ENCODE results near the gene TIMM50. TPM values are rescaled to one million over a fixed set of nuclear protein-coding genes. Genes with fewer than 3 reads are reported as not detected.
A peak's percentile ranks its signal among the peaks of the same experiment; 100 is the strongest.

TIMM50 gene
- polyA plus RNA-seq, 3 donors = 67.3 to 77.8 (median 75.1) TPM

DNA sequence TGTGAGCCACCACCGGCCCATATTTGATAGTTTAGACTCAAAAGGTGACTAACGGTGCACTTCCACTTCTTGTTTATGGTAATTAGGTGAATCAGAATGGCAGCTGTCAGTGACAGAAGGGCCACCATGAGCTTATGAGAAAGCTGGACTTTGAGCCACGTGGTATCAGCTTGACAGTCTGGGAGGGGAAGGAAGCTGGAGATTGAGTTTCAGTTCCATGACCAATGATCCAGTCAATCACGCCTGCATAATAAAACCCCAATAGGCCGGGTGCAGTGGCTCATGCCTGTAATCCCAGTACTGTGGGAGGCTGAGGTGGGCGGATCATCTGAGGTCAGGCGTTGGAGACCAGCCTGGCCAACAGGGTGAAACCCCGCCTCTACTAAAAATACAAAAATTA lies 43.9 kb downstream of the TIMM50 start:
- DNase-seq (ENCODE audit: low read depth in 3 of 3, low spot score in 2 of 3) = no peak

DNA sequence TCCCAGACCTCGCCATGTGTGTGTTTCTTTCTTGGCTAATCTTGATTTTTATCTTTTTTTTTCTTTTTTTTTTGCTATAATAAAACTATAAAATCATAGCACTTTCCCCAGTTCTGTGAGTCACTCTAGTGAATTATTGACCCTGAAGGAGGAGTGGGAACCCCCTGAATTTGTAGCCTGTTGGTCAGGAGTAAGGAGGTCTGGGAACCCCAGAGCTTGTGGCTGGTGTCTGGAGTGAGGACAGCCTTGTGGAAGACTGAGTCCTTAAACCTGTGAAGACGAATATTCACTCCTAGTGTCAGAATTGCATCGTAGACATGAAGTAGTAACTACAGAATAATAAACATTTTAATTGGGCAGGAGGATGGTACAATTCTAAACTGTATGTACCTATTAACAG lies 44.6 kb downstream of the TIMM50 start:
- DNase-seq (ENCODE audit: low read depth in 3 of 3, low spot score in 2 of 3) = no peak

DNA sequence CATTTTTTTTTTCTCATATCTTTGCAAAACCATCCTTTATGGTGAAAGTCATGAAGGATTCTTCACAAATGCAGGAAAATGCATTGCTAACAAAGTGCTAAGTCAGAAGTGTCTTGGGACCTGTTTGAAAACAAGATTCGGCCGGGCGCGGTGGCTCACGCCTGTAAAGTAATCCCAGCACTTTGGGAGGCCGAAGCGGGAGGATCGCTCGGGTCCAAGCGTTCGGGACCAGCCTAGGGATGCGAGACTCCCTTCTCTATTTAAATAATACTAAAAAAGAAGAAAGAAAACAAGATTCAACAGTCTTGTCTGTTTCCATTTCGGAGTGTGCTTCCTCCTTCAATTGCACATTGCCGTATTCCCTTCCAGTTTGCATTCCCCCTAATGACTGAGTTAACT lies 51.2 kb downstream of the TIMM50 start:
- no peak for DNase-seq (ENCODE audit: low read depth in 3 of 3, low spot score in 2 of 3)

DNA sequence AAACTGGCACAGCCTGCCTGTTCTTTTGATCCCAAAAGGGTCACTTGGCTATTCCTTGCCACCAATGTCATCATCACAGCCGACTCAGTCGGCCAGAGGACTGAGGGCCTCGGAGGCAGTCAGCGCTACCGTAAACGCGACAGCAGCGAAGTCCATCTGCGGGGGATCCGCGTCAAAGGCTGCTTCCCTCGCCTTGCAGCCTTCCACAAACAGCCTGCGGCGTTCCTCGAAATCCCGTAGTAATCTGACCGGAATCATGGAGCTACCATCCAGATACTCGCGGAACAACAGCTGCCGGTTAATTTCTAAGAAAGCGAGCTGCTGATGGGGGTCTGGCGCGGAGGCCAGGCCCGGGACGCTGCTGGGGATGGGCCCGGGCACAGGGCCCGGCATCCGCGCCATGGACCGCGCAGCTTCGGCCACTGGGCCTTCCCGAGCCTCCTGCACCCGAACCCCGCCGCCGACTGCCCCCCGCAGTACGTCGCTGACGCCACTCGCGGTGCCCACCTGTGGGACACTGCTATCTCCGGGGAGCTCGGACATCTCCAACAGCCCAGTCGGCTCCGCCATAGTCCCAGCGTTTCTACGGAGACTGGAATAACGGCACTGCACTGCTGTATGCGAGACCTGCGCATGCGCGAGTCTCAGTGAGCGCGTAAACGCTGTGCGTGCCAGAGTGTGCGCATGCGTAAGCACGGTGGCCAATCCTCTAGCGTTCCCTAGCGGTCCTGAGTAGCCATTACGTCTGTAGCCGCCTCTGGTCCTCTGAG lies 51.8 kb downstream of the TIMM50 start, which contains the start of gene EID2B:
Gene EID2B, minus strand, starts transcription at position 620 of the 770 bp plus-strand sequence. Its CDS starts 50 bp downstream, at position 570.
- DNase-seq (ENCODE audit: low read depth in 3 of 3, low spot score in 2 of 3) = peak; percentile 95 to 99 (median 95)

DNA sequence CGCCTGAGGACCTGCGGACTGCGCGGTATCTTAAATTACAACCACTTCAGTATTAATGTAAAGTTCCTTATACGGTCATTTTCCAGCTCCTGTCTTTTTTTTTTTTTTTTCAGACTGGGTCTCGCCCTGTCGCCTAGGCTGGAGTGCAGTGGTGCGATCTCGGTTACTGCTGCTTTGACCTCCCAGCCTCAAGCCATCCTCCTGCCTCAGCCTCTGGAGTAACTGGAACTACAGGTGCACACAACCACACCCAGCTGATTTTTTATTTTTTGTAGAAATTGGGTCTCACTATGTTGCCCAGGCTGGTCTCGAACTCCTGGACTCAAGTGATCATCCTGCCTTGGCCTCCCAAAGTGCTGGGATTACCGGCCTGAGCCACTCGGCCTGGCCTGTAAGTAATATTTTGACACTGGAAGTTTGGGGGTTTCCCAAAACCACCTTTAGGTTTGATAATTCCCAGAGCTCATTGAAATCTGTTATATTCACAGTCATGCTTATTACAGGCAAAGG lies 52.4 kb downstream of the TIMM50 start:
- DNase-seq (ENCODE audit: low read depth in 3 of 3, low spot score in 2 of 3) = no peak

DNA sequence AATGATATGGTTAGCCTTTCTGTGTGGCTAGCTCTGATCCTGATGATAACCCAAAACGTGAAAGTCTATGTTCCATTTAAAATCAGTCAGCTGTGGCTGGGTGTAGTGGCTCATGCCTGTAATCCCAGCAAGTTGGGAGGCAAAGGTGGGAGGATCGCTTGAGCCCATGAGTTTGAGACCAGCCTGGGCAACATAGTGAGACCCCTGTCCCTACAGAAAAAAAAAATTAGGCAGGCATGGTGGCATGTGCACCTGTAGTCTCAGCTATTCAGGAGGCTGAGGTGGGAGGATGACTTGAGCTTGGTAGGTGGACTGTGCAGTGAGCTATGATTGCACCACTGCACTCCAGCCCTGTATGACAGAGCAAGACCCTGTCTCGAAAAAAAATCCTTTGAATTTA lies 53.2 kb downstream of the TIMM50 start:
- no peak for DNase-seq (ENCODE audit: low read depth in 3 of 3, low spot score in 2 of 3)

DNA sequence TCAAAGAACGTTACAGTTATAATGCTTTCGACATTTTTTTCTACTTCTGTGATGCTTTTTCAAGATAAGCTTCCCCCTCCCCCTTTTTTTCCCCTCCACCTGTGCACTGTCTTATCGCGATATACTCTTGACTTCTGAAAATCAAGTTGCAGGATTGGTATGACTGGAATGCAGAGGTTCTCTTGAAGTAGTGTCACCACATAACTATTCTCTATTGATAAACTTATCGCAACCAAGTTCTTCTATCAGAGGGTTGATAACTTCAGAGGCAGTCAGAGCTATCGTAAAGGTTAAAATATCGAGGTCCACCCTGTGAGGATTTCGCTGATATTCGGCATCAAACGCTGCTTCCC lies 58.5 kb downstream of the TIMM50 start:
- no peak for DNase-seq (ENCODE audit: low read depth in 3 of 3, low spot score in 2 of 3)

DNA sequence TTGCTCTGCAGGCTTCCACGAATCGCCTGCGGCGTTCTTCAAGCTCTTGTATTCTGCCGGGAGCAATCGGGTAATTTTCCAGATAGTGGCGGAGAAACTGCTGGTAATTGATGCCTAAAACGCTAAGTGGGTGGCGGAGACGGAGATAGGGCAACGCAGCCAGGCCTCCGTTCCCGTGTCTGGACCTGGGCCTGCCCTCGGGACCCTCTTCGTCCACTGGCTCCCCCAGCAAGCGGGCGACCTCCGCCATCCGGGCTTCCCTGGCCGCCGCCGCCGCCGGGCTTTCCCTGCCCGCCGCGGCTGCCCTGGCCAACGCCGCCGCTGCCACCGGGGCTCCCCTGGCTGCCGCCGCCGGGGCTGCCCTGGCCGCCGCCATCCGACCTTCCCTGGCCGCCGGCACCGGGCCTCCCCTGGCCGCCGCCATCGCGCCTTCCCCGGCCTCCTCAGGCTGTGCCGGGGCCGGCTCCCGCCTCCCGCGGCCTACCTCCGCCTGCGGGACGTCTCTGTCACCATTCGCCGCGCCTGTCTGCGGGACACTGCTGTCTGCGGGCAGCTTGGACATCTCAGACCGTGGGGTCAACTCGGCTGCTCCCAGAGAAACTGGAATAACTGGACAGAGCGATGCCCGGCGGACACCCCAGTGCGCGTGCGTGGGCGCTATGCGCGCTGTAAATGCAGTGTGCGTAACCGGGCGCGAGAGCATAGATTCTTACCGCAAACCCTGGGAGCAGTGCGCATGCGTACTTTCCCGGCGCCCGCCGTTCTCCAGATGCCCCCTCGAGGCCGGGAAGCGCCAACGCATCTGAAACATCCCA lies 59.1 kb downstream of the TIMM50 start, which contains the start of gene EID2:
Gene EID2, minus strand, starts transcription at position 644 of the 815 bp plus-strand sequence. Its CDS starts 82 bp downstream, at position 562.
- DNase-seq (ENCODE audit: low read depth in 3 of 3, low spot score in 2 of 3) = peak; percentile 87 to 94 (median 88)

DNA sequence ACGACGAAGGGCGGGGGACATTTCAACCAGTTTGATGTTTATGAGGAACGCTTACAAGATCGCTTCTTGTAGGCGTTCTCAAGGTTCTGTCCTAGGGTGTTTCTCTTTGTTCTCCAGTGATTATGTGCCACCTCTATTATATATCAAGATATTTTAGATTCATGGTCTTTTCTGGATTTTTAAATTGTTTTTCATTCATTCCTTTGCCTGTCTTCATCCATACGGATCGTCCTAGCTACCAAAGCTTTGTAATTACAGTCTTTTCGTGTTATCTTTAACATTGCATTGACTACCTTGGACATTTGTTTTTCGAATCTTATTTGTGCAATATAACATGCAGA lies 59.7 kb downstream of the TIMM50 start:
- no peak for DNase-seq (ENCODE audit: low read depth in 3 of 3, low spot score in 2 of 3)

Other genes with a start within 250 kb of the TIMM50 start
- gene IFNL3, start 235.8 kb upstream of the TIMM50 start, polyA plus RNA-seq (ENCODE audit: insufficient read length in 3 of 3) = not detected
- gene IFNL4, start 232.0 kb upstream of the TIMM50 start, polyA plus RNA-seq (ENCODE audit: insufficient read length in 3 of 3) = not detected
- not detected for gene IFNL2, start 212.4 kb upstream of the TIMM50 start, polyA plus RNA-seq (ENCODE audit: insufficient read length in 3 of 3)
- not detected for gene IFNL1, start 184.4 kb upstream of the TIMM50 start, polyA plus RNA-seq (ENCODE audit: insufficient read length in 3 of 3)
- gene LRFN1, start 160.0 kb upstream of the TIMM50 start, polyA plus RNA-seq (ENCODE audit: insufficient read length in 3 of 3) = 1 to 10 TPM in 2 of 3 donors, under 1 TPM in 1; 0.80 to 1.1 (median 1.1) TPM
- 10 to 100 TPM; 28.3 to 31.4 (median 28.6) TPM for gene GMFG, start 144.8 kb upstream of the TIMM50 start, polyA plus RNA-seq (ENCODE audit: insufficient read length in 3 of 3)
- gene SAMD4B, start 138.4 kb upstream of the TIMM50 start, polyA plus RNA-seq (ENCODE audit: insufficient read length in 3 of 3) = 100 to 1,000 TPM in 1 of 3 donors, 10 to 100 TPM in 2; 85.3 to 101 (median 91.6) TPM
- gene PAF1, start 89.7 kb upstream of the TIMM50 start, polyA plus RNA-seq (ENCODE audit: insufficient read length in 3 of 3) = 10 to 100 TPM; 73.5 to 73.8 (median 73.6) TPM
- 10 to 100 TPM; 38.8 to 41.8 (median 39.4) TPM for gene MED29, start 89.5 kb upstream of the TIMM50 start, polyA plus RNA-seq (ENCODE audit: insufficient read length in 3 of 3)
- gene ZFP36, start 74.0 kb upstream of the TIMM50 start, polyA plus RNA-seq (ENCODE audit: insufficient read length in 3 of 3) = 10 to 100 TPM; 15.4 to 59.7 (median 26.1) TPM
- 10 to 100 TPM; 53.2 to 68.0 (median 59.0) TPM for gene PLEKHG2, start 68.2 kb upstream of the TIMM50 start, polyA plus RNA-seq (ENCODE audit: insufficient read length in 3 of 3)
- gene RPS16, start 44.9 kb upstream of the TIMM50 start, polyA plus RNA-seq (ENCODE audit: insufficient read length in 3 of 3) = 1,000 to 10,000 TPM; 1,117 to 1,257 (median 1,239) TPM
- 100 to 1,000 TPM; 127 to 145 (median 141) TPM for gene SUPT5H, start 35.3 kb upstream of the TIMM50 start, polyA plus RNA-seq (ENCODE audit: insufficient read length in 3 of 3)
- under 1 TPM; 0.29 to 0.61 (median 0.55) TPM for gene DLL3, start 18.1 kb downstream of the TIMM50 start, polyA plus RNA-seq (ENCODE audit: insufficient read length in 3 of 3)
- 1 to 10 TPM; 3.6 to 7.6 (median 3.8) TPM for gene SELENOV, start 34.3 kb downstream of the TIMM50 start, polyA plus RNA-seq (ENCODE audit: insufficient read length in 3 of 3)
- 1 to 10 TPM; 3.3 to 4.2 (median 4.0) TPM for gene EID2B, start 52.0 kb downstream of the TIMM50 start, polyA plus RNA-seq (ENCODE audit: insufficient read length in 3 of 3)
- 10 to 100 TPM; 23.2 to 24.3 (median 24.3) TPM for gene EID2, start 59.3 kb downstream of the TIMM50 start, polyA plus RNA-seq (ENCODE audit: insufficient read length in 3 of 3)
- not detected for gene LGALS13, start 121.7 kb downstream of the TIMM50 start, polyA plus RNA-seq (ENCODE audit: insufficient read length in 3 of 3)
- gene LGALS16, start 175.1 kb downstream of the TIMM50 start, polyA plus RNA-seq (ENCODE audit: insufficient read length in 3 of 3) = not detected
- not detected for gene LGALS14, start 223.6 kb downstream of the TIMM50 start, polyA plus RNA-seq (ENCODE audit: insufficient read length in 3 of 3)